ENCODE results near the gene STK16.

STK16 gene

GRCh38 chr2:219290381-219291171, 45.3 kb downstream of the STK16 start:
- no peak for DNase-seq

- DNase-seq = no peak
Measured at GRCh38 chr2:219291394-219291793, 46.1 kb downstream of the STK16 start.

GRCh38 chr2:219291910-219292490, 46.7 kb downstream of the STK16 start:
- DNase-seq = no peak

GRCh38 chr2:219292616-219293015, 47.3 kb downstream of the STK16 start:
- no peak for DNase-seq

- no peak for DNase-seq
Measured at GRCh38 chr2:219293736-219294231, 48.5 kb downstream of the STK16 start.

- no peak for DNase-seq
Measured at GRCh38 chr2:219294356-219295351, 49.4 kb downstream of the STK16 start.

- DNase-seq = no peak
Measured at GRCh38 chr2:219296142-219296541, 50.9 kb downstream of the STK16 start.

GRCh38 chr2:219296631-219297391, 51.5 kb downstream of the STK16 start:
- DNase-seq = no peak

- no peak for DNase-seq
Measured at GRCh38 chr2:219297766-219298456, 52.6 kb downstream of the STK16 start.

- DNase-seq = no peak
Measured at GRCh38 chr2:219298759-219299371, 53.6 kb downstream of the STK16 start.

- DNase-seq = no peak
Measured at GRCh38 chr2:219299372-219299760, 54.1 kb downstream of the STK16 start.

All from cortex of kidney (tissue), 1 donor.